ENCODE measurements around the gene CHID1. TPM values are rescaled to one million over a fixed set of nuclear protein-coding genes. Genes with fewer than 3 reads are reported as not detected.

Gene CHID1
- total and polyA plus RNA-seq, 2 of the 8 experiments (the other 6 are each of a cell fraction or from before 2014, with no cell fraction given): 81.2 to 88.5 TPM

- H4K91ac ChIP-seq (replicated peaks; ENCODE audit: insufficient read length, low read length): no peak overlapping the region
- TF ChIP-seq CTCF (IDR thresholded peaks at IDR 0.05; ENCODE audit: control extremely low read depth in 1 of 3, insufficient read depth in 1 of 3, low read depth in 1 of 3, low read length in 3 of 3) (peak in 1 of 3 experiments; percentile 12; a peak in 1 of 4 replicates), BACH1 (IDR thresholded peaks at IDR 0.05; ENCODE audit: low read length) (0 out of 2 replicates have a peak, but pooled peaks have one; percentile 3), BCL11A (IDR thresholded peaks at IDR 0.05; ENCODE audit: low read depth in 2 of 2, low read length in 2 of 2) (no peak), CHD1 (IDR thresholded peaks at IDR 0.05; ENCODE audit: low read depth, low read length) (no peak), E2F6 (IDR thresholded peaks at IDR 0.05) (peak; percentile 84), GABPA (IDR thresholded peaks at IDR 0.05; ENCODE audit: borderline replicate concordance, insufficient read depth, low read length) (0 out of 2 replicates have a peak, but pooled peaks have one; percentile 14)
Measured at GRCh38 chr11:830295-831117, 80.1 kb downstream of the CHID1 start.

More at GRCh38 chr11:830295-831117, 80.1 kb downstream of the CHID1 start:
- peak overlapping the region; percentile 84 to 98 for H3K4me2 ChIP-seq (ENCODE audit: insufficient read depth in 1 of 2, low read depth in 2 of 2, low read length in 2 of 2)
- no peak for FAIRE-seq
- peak overlapping the region in 2 of 4 experiments; percentile 13 to 29; a peak in 2 of 7 replicates for H3K9ac ChIP-seq (replicated peaks in 1 of 4; ENCODE audit: extremely low read depth in 1 of 4, low read depth in 3 of 4, low read length in 3 of 4)
- H3K56ac ChIP-seq (replicated peaks; ENCODE audit: insufficient read length, low read depth, low read length): no peak overlapping the region
- H2BK15ac ChIP-seq (ENCODE audit: low read length): peak overlapping the region; percentile 29; the same call in 1 of the 2 replicates
- no peak overlapping the region for H4K5ac ChIP-seq (ENCODE audit: insufficient read length, low read depth, low read length)
- DNase-seq (ENCODE audit: low read depth in 1 of 2, low spot score in 2 of 2): no peak
- H3K4me3 ChIP-seq (ENCODE audit: extremely low read depth in 1 of 4, insufficient read depth in 2 of 4, low read depth in 3 of 4, low read length in 4 of 4): peak overlapping the region; percentile 45 to 74 (median 56)
- no peak overlapping the region for H3K23ac ChIP-seq (ENCODE audit: insufficient read length)
- no peaks in the 10 kb centered on the region for H3K36me3 ChIP-seq (ENCODE audit: control insufficient read depth in 2 of 4, insufficient read depth in 4 of 4, low read length in 3 of 4)
- H3K4ac ChIP-seq (replicated peaks; ENCODE audit: insufficient read length, low read depth, low read length): no peak overlapping the region
- H3K18ac ChIP-seq (ENCODE audit: extremely low read depth, low read length): peak overlapping the region; percentile 38
- H3K14ac ChIP-seq (ENCODE audit: insufficient read length): no peak overlapping the region
- H3K9me3 ChIP-seq (ENCODE audit: insufficient read depth in 2 of 2, low read depth in 1 of 2, low read length in 1 of 2): no peaks in the 10 kb centered on the region
- no peaks in the 10 kb centered on the region; a peak in 1 of 4 replicates for H3K79me2 ChIP-seq (ENCODE audit: control insufficient read depth in 1 of 2, insufficient read depth in 2 of 2, low read length in 2 of 2)
- 2% methylated on average over 53 of the region's 78 CpGs; no CpG with 5 or more reads in 1 of the 2 experiments for WGBS, 2 experiments (ENCODE audit: extremely low coverage in 1 of 2, insufficient coverage in 1 of 2, insufficient read length in 1 of 2, insufficient replicate concordance in 2 of 2, low coverage in 1 of 2, low lambda C conversion rate in 2 of 2, missing lambda C conversion rate in 1 of 2)
- 0 out of 2 replicates have a peak overlapping the region, but pooled peaks have one; percentile 9 for H4K8ac ChIP-seq (ENCODE audit: extremely low read depth, insufficient read depth, low read length)
- peaks cover 6 to 41% (median 31%) of the 10 kb centered on the region in 4 experiments for H3K27me3 ChIP-seq (replicated peaks in 1 of 4; ENCODE audit: control insufficient read depth in 3 of 4, extremely low read depth in 1 of 4, insufficient read depth in 3 of 4, low read length in 3 of 4)
- ChIA-PET POLR2A (ENCODE audit: partially characterized antibody) (interaction anchor here (0.6 to 53.0 kb wide), 11 partner anchors 0 to 276 kb away, joined by 3 to 1917 read pairs (median 4); partner anchors contain the start of genes CD151, CEND1, CRACR2B and GATD1), CTCF (ENCODE audit: partially characterized antibody) (interaction anchor here (0.9 to 3.5 kb wide), 10 partner anchors 9 to 34 kb away, joined by 3 to 26 read pairs (median 4); partner anchors contain the start of genes PNPLA2, POLR2L and TSPAN4)
- no peaks in the 10 kb centered on the region; the same call in 1 of the 2 replicates for H3K79me1 ChIP-seq (ENCODE audit: low read depth, low read length)
- H3K27ac ChIP-seq (ENCODE audit: low read depth, low read length): no peak overlapping the region
- peak overlapping the region; percentile 39; the same call in 1 of the 2 replicates for H2BK12ac ChIP-seq (ENCODE audit: low read depth, low read length)
- peak overlapping the region; percentile 16; the same call in 1 of the 2 replicates for H2BK5ac ChIP-seq (ENCODE audit: low read depth, low read length)
- peaks cover 2 to 8% of the 10 kb centered on the region in 2 experiments for H4K20me1 ChIP-seq (replicated peaks in 1 of 2; ENCODE audit: control insufficient read depth in 1 of 2, insufficient read depth in 2 of 2, low read length in 2 of 2)
- 0 out of 2 replicates have a peak overlapping the region, but pooled peaks have one; percentile 28 for H2AK5ac ChIP-seq (ENCODE audit: low read depth, low read length)
- no peak overlapping the region for H2AFZ ChIP-seq (ENCODE audit: low read length)
- H2BK120ac ChIP-seq (replicated peaks; ENCODE audit: low read depth, low read length): no peak overlapping the region
- H2BK20ac ChIP-seq (ENCODE audit: low read length): no peak overlapping the region
- H3K23me2 ChIP-seq (ENCODE audit: low read depth, low read length): peaks cover 34% of the 10 kb centered on the region
- H3K4me1 ChIP-seq (replicated peaks in 1 of 4; ENCODE audit: control insufficient read depth in 3 of 4, insufficient read depth in 4 of 4, low read length in 3 of 4): peaks cover 0 to 54% (median 47%) of the 10 kb centered on the region in 4 experiments; a peak in 6 of 7 replicates
